BE2C (cell line): Measurements from ENCODE around the gene UROC1.

ENCODE experiments used
- DNase-seq: peaks from one replicate; pipeline ENCODE4 v3.0.0-alpha.2; 2020
- H3K27me3 ChIP-seq: fragments of 250-450 bp; sonication (Bioruptor Pico); 2 replicates; pipeline ENCODE4 v1.5.1; 2020; ENCODE audit warnings: mild to moderate bottlenecking
- H3K36me3 ChIP-seq: fragments of 250-450 bp; sonication (Bioruptor Pico); 2 replicates; pipeline ENCODE4 v1.5.1; 2020; ENCODE audit warnings: mild to moderate bottlenecking
- H3K4me1 ChIP-seq: fragments of 250-450 bp; sonication (Bioruptor Pico); 2 replicates; pipeline ENCODE4 v1.5.1; 2020
- H3K4me3 ChIP-seq: 2 replicates; pipeline ENCODE4 v1.5.1; 2011; ENCODE audit warnings: low read depth, low read length
- H3K9me3 ChIP-seq: fragments of 250-450 bp; sonication (Bioruptor Pico); 2 replicates; pipeline ENCODE4 v1.5.1; 2020
- TF ChIP-seq, protein P1 (sequence below): IDR thresholded peaks from 2 replicates; pipeline ENCODE4 v1.5.1; 2012; ENCODE audit warnings: mild to moderate bottlenecking, low read depth, low read length

The UROC1 gene

DNA sequence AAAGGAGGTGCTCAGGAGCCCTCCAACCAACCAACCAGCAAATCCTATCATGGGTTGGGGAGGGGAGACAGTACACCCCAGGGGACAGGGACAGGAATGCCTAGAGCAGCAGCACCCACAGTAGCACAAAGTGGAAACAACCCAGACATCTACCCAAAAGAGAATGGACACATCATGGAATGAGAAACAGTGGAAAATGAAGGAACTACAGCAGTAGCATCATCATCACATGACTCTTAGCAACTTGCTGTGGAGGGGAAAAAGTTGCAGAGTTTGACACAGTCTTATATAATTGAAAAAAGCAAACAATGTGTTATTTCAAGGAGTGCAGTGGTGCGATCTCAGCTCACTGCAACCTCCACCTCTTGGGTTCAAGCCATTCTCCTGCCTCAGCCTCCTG is 30.1 kb upstream of the UROC1 start:
- no peaks in the 10 kb centered on the region for H3K4me1 ChIP-seq
- peak; percentile 2 for DNase-seq
- H3K4me3 ChIP-seq: no peak overlapping the region
- no peaks in the 10 kb centered on the region for H3K36me3 ChIP-seq
- H3K9me3 ChIP-seq: no peaks in the 10 kb centered on the region
- TF ChIP-seq, protein P1, sequence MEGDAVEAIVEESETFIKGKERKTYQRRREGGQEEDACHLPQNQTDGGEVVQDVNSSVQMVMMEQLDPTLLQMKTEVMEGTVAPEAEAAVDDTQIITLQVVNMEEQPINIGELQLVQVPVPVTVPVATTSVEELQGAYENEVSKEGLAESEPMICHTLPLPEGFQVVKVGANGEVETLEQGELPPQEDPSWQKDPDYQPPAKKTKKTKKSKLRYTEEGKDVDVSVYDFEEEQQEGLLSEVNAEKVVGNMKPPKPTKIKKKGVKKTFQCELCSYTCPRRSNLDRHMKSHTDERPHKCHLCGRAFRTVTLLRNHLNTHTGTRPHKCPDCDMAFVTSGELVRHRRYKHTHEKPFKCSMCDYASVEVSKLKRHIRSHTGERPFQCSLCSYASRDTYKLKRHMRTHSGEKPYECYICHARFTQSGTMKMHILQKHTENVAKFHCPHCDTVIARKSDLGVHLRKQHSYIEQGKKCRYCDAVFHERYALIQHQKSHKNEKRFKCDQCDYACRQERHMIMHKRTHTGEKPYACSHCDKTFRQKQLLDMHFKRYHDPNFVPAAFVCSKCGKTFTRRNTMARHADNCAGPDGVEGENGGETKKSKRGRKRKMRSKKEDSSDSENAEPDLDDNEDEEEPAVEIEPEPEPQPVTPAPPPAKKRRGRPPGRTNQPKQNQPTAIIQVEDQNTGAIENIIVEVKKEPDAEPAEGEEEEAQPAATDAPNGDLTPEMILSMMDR: no peak
- H3K27me3 ChIP-seq: no peaks in the 10 kb centered on the region

DNA sequence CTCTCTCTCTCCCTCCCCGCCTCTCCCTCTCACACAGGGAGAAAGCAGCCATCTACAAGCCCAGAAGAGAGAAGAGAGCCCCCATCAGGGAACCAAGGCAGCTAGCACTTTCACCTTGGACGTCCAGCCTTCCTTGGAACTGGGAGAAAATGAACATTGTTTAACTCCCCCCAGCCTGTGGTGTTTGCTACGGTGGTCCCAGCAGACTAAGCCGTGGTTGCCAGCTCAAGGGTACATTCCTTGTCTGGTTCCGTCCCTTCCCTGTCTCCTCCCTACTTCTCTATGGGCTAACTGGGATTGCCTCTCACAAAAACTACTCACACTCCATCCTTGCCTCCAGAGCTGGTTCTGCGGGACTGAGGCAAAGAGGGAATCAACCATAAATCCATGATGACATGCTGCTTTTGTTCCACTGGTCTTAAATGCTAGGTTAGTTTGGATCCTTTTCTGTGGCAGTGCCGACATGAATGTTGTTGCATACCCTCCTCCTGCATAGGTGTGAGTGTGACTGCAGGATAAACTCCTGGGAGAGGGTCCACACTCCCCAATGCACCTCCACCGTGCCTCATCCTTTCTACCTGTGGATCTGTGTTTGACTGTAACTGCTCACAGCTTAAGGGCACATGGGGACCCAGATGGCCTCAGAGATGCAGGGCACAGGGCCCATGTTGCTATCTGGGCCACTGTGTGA is 29.1 kb upstream of the UROC1 start:
- no peak overlapping the region for H3K4me3 ChIP-seq
- DNase-seq: no peak
- TF ChIP-seq, protein P1: no peak
- H3K36me3 ChIP-seq: no peaks in the 10 kb centered on the region
- H3K9me3 ChIP-seq: no peaks in the 10 kb centered on the region
- H3K27me3 ChIP-seq: no peaks in the 10 kb centered on the region
- H3K4me1 ChIP-seq: no peaks in the 10 kb centered on the region

DNA sequence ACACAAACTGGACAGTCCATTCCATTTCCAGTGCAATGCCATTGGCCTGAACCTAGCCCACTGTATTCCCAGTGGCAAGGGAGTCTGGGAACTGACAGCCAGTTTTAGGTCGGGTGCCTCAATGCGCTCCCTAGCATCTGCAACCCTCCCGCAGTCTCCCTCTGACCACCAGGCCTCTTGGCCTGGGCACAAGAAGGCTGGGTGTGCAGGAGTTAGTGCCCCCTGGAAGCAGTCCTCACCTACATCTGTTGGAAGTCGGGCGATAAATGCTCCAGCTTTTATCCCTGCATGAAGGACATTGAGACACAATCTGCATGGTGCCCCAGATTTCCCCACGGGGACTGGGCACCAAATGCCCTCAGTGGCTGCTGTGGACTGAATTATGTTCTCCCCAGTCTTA is 28.4 kb upstream of the UROC1 start:
- H3K27me3 ChIP-seq: no peaks in the 10 kb centered on the region
- H3K36me3 ChIP-seq: no peaks in the 10 kb centered on the region
- peak; percentile 1 for DNase-seq
- H3K9me3 ChIP-seq: no peaks in the 10 kb centered on the region
- H3K4me1 ChIP-seq: no peaks in the 10 kb centered on the region
- H3K4me3 ChIP-seq: no peak overlapping the region
- TF ChIP-seq, protein P1: no peak

DNA sequence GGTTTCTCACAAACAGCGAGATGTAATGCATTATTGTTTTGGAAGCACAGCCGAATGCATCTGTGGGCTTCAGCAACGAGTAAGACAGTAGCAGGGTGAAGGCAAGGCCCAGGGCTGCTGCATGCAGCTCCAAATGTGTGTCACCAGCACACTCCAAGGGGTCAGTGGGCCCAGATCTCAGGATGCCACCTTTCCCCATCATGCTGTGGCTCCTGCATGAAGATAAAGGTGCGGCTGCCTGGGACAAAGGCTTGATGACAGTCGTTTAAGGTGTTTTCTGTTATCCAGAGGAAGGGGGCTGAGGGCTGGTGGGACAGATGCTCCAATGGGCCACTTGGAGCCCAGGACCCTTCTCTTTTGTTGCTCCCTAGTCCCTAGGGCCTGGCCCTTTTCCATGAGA is 28.0 kb upstream of the UROC1 start:
- TF ChIP-seq, protein P1: no peak
- Histone ChIP-seq H3K4me1 (no peaks in the 10 kb centered on the region), H3K36me3 (no peaks in the 10 kb centered on the region), H3K4me3 (no peak overlapping the region), H3K27me3 (no peaks in the 10 kb centered on the region), H3K9me3 (no peaks in the 10 kb centered on the region)
- peak; percentile 1 for DNase-seq

DNA sequence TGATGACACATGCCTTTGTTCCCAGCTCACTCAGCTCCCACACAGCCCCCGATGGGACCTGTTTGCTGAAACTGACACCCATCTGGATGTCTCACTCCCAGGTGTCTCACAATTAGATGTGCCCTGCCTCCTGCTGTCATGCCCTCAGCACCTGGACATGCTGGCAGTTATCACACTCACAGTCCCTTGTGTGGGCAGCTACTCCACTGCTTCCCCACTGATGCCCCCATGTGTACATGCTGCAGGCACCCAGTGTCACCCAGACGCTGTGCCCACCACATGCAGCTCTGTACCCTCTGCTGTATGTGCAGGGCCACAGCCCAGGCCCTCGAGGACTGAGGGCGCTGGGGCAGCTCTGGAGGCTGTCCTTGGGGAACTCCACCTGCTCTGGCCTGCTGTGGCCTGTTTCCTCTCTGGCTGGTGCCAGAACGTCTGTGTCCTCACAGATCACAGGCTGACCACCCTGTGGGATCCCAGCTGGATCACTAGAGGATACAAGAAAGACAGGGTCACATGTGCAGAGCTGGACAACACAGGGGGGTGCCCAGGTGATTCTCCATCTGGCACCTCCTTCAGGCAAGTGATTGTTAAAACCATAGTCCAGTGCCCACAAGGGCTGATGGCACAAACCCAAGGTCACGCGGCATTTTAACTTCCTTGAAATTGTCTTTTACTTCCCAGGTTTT is 27.2 kb upstream of the UROC1 start:
- no peaks in the 10 kb centered on the region for H3K9me3 ChIP-seq
- no peaks in the 10 kb centered on the region for H3K4me1 ChIP-seq
- DNase-seq: no peak

More for the DNA sequence above, 27.2 kb upstream of the UROC1 start:
- Histone ChIP-seq H3K4me3 (no peak overlapping the region), H3K27me3 (no peaks in the 10 kb centered on the region), H3K36me3 (no peaks in the 10 kb centered on the region)
- TF ChIP-seq, protein P1: no peak
